SJSA1 (cell line): Measurements from ENCODE around the gene TGFA. TPM values are rescaled to one million over a fixed set of nuclear protein-coding genes. Genes with fewer than 3 reads are reported as not detected.

Experiments
- DNase-seq, 2 experiments: peaks; one replicate each; pipeline ENCODE4 v3.0.0-alpha.2; 2015 to 2020; ENCODE audit warnings: low spot score in 2 of 2, low read depth in 1 of 2
- H3K27ac ChIP-seq: fragments of 250-450 bp; sonication (Bioruptor Pico); 2 replicates; pipeline ENCODE4 v1.5.1; 2020; ENCODE audit warnings: mild to moderate bottlenecking, moderate library complexity
- H3K27me3 ChIP-seq: fragments of 250-450 bp; sonication (Bioruptor Pico); replicated peaks from 2 replicates; pipeline ENCODE4 v1.5.1; 2020; ENCODE audit warnings: mild to moderate bottlenecking, moderate library complexity
- H3K36me3 ChIP-seq: fragments of 250-450 bp; sonication (Bioruptor Pico); 2 replicates; pipeline ENCODE4 v1.5.1; 2020; ENCODE audit warnings: mild to moderate bottlenecking
- H3K4me1 ChIP-seq: fragments of 250-450 bp; sonication (Bioruptor Pico); replicated peaks from 2 replicates; pipeline ENCODE4 v1.6.1; 2021; ENCODE audit warnings: mild to moderate bottlenecking
- H3K4me3 ChIP-seq: fragments of 250-450 bp; sonication (Bioruptor Pico); 2 replicates; pipeline ENCODE4 v1.5.1; 2020; ENCODE audit warnings: mild to moderate bottlenecking
- H3K9me3 ChIP-seq: fragments of 250-450 bp; sonication (Bioruptor Pico); replicated peaks from 2 replicates; pipeline ENCODE4 v1.5.1; 2020; ENCODE audit warnings: mild to moderate bottlenecking
- total RNA-seq: library from RNA; depleted of rRNA; stranded (reverse); fragments of >200 nt; shearing (Covaris generic); gene quantifications from 2 replicates; pipeline ENCODE4 v1.2.3, GENCODE V29; 2014

TGFA gene
- total RNA-seq, 1 experiment from 2014 or later, result 0.42 TPM

GRCh38 chr2:70489165-70489564 is 64.5 kb downstream of the TGFA start:
- peaks cover 2% of the 10 kb centered on the region; the same call in 1 of the 2 replicates for H3K27me3 ChIP-seq
- no peak for DNase-seq
- H3K36me3 ChIP-seq, result no peaks in the 10 kb centered on the region

GRCh38 chr2:70484086-70484485 is 69.5 kb downstream of the TGFA start:
- H3K36me3 ChIP-seq, result no peaks in the 10 kb centered on the region
- no peak for DNase-seq
- no peaks in the 10 kb centered on the region for H3K27me3 ChIP-seq
- no peak overlapping the region for H3K4me3 ChIP-seq
- H3K27ac ChIP-seq, result no peak overlapping the region
- no peaks in the 10 kb centered on the region for H3K9me3 ChIP-seq
- H3K4me1 ChIP-seq, result no peaks in the 10 kb centered on the region

More at GRCh38 chr2:70489165-70489564, 64.5 kb downstream of the TGFA start:
- Histone ChIP-seq H3K4me3 (no peak overlapping the region), H3K9me3 (no peaks in the 10 kb centered on the region), H3K27ac (no peak overlapping the region), H3K4me1 (no peaks in the 10 kb centered on the region)

GRCh38 chr2:70482401-70482800 is 71.2 kb downstream of the TGFA start:
- Histone ChIP-seq H3K4me1 (no peaks in the 10 kb centered on the region), H3K27ac (no peak overlapping the region), H3K27me3 (no peaks in the 10 kb centered on the region), H3K36me3 (no peaks in the 10 kb centered on the region), H3K4me3 (no peak overlapping the region), H3K9me3 (no peaks in the 10 kb centered on the region)
- DNase-seq, result no peak

DNA sequence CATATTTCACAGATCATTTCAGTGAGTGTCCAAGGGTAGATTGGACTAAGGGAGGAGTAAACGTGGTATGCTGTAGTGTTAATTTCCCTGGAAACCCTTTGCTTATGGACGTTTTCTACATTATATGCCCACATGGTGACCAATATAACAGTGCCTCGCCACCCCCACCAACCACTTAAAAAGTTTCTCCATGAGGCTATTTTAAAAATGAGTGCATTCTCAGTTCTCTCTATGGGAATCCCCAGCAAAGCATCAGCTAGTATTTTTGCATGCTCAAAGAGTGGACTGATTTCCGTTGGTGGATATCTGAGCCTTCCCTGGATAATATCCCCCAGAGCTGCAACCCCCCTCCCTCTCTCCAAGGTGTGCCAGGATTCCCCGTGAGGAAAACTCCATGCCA is 73.2 kb downstream of the TGFA start:
- DNase-seq, result no peak
- Histone ChIP-seq H3K4me1 (no peaks in the 10 kb centered on the region), H3K27me3 (no peaks in the 10 kb centered on the region), H3K9me3 (no peaks in the 10 kb centered on the region), H3K4me3 (no peak overlapping the region), H3K27ac (no peak overlapping the region), H3K36me3 (no peaks in the 10 kb centered on the region)

DNA sequence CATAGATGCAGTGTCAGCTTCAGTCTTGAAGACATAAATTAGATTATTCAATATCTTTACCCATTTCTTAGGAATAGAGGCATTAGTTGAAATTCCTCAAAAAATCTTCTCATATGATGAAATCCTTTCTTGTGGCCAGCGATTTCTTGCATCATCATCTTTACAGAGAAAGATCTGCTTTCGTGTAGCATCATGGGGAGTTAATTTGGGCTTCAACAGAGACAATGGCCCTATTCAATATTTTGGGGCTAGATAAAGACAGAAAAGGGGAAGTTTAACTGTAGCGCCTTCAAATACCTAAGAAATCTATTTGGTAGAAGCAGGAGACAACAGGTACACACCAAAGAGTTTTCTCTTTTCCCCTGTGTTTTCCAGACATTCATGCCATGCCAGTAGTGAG is 73.8 kb downstream of the TGFA start:
- no peak overlapping the region for H3K27ac ChIP-seq
- H3K9me3 ChIP-seq, result no peaks in the 10 kb centered on the region
- no peak overlapping the region for H3K4me3 ChIP-seq
- H3K27me3 ChIP-seq, result no peaks in the 10 kb centered on the region
- no peaks in the 10 kb centered on the region for H3K36me3 ChIP-seq
- no peak for DNase-seq
- no peaks in the 10 kb centered on the region for H3K4me1 ChIP-seq

GRCh38 chr2:70477441-70477844 is 76.2 kb downstream of the TGFA start:
- H3K27me3 ChIP-seq, result no peaks in the 10 kb centered on the region

GRCh38 chr2:70475266-70475665 is 78.4 kb downstream of the TGFA start:
- no peak overlapping the region for H3K27ac ChIP-seq

More at GRCh38 chr2:70477441-70477844, 76.2 kb downstream of the TGFA start:
- DNase-seq, result no peak
- Histone ChIP-seq H3K4me3 (no peak overlapping the region), H3K9me3 (no peaks in the 10 kb centered on the region), H3K36me3 (no peaks in the 10 kb centered on the region), H3K4me1 (no peaks in the 10 kb centered on the region), H3K27ac (no peak overlapping the region)

GRCh38 chr2:70474256-70474848 is 79.3 kb downstream of the TGFA start:
- no peaks in the 10 kb centered on the region for H3K4me1 ChIP-seq
- H3K36me3 ChIP-seq, result no peaks in the 10 kb centered on the region
- no peaks in the 10 kb centered on the region for H3K9me3 ChIP-seq
- H3K27me3 ChIP-seq, result no peaks in the 10 kb centered on the region
- H3K4me3 ChIP-seq, result no peak overlapping the region
- DNase-seq, result no peak
- H3K27ac ChIP-seq, result no peak overlapping the region

More at GRCh38 chr2:70475266-70475665, 78.4 kb downstream of the TGFA start:
- Histone ChIP-seq H3K4me1 (no peaks in the 10 kb centered on the region), H3K36me3 (no peaks in the 10 kb centered on the region), H3K27me3 (no peaks in the 10 kb centered on the region), H3K4me3 (no peak overlapping the region), H3K9me3 (no peaks in the 10 kb centered on the region)
- no peak for DNase-seq

DNA sequence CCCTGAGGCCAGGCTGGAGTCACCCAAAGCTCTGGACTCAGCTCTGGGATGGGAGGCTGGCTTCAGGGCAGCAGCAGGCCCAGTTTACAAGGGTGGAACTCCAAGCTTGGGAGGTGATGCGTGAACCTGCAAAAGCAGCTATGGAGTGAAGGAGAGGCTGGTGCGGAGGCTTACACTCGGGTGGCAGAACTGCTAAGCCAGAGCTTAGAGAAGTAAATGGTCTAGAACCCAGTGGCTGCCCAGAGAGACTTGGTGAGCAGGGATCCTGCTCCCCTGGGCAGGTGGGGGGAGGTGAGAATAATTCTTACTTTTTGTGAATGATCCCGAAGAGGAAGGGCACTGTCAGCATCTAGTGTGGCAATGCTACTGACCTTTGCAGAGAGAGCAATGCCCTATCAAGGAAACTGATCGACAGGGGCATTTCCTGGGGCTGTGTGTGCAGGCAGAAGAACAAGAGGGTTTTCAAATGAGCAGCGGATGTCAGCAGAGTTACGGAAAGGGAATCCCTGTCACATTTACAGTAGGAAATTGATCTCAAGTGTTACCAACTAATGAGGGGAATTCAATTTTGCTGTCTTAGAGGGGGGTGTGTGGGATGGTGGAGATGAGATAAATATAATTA is 80.4 kb downstream of the TGFA start:
- Histone ChIP-seq H3K4me3 (no peak overlapping the region), H3K36me3 (no peaks in the 10 kb centered on the region), H3K4me1 (no peaks in the 10 kb centered on the region), H3K27me3 (peaks cover 4% of the 10 kb centered on the region; the same call in 1 of the 2 replicates), H3K9me3 (no peaks in the 10 kb centered on the region), H3K27ac (no peak overlapping the region)
- DNase-seq, result no peak

DNA sequence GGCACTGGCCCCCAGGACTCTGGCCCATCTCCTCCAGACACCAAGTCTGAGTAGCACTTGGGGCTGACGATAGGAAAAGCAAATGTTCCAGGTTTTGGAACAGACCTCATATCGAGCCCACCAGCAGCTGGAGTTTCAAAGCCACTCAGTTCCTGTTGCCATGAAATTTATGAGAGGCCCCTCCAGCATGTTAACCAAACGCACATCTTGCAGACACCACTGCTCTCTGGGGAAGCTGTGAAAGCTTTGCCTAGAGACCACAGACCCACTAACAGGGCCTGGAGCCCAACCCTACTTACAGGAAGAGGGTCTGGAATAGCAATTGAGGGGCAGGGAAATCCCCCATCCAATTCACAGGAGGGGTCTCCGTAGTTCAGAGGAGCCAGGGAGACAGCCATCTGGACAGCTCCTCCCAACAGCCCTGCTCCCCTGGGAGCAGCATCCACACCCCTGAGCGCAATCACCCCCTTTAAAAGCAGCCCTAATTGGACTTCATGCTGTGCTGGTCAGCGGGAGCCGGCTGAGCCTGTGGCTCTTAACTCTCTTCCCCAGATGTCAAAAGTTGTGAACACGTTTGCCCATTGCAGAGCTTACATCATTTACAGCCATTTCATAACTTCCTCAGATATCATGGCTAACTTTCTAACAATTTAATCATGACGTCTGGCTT is 81.3 kb downstream of the TGFA start:
- Histone ChIP-seq H3K27me3 (peaks cover 4% of the 10 kb centered on the region; the same call in 1 of the 2 replicates), H3K4me1 (no peaks in the 10 kb centered on the region), H3K4me3 (no peak overlapping the region), H3K36me3 (no peaks in the 10 kb centered on the region), H3K9me3 (no peaks in the 10 kb centered on the region), H3K27ac (no peak overlapping the region)
- no peak for DNase-seq

DNA sequence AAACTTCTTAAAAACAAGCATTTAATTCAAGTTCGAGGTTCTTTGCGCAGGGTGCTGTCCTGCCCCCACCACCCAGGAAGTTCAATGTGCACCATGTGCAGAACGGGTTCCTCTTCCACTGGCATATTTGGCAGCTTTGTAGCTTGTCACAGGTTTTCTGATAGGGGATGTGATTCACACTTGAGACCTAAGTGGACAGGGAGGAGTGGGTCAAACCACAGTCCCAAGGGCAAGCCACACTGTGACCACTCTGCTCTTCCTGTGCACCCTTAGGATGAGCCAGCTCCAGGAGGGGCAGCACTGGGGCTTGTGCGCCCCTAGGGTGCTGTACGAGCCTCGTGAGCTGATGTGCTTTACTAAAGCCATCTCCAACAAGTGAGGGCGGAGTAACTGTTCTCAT is 82.5 kb downstream of the TGFA start:
- H3K9me3 ChIP-seq, result no peaks in the 10 kb centered on the region
- no peaks in the 10 kb centered on the region for H3K4me1 ChIP-seq
- no peak overlapping the region for H3K27ac ChIP-seq
- H3K36me3 ChIP-seq, result no peaks in the 10 kb centered on the region
- no peak for DNase-seq
- H3K27me3 ChIP-seq, result peaks cover 4% of the 10 kb centered on the region; the same call in 1 of the 2 replicates
- no peak overlapping the region for H3K4me3 ChIP-seq

GRCh38 chr2:70469961-70470360 is 83.7 kb downstream of the TGFA start:
- peaks cover 4% of the 10 kb centered on the region; the same call in 1 of the 2 replicates for H3K27me3 ChIP-seq
- no peaks in the 10 kb centered on the region for H3K4me1 ChIP-seq
- no peak overlapping the region for H3K27ac ChIP-seq
- H3K9me3 ChIP-seq, result no peaks in the 10 kb centered on the region
- H3K36me3 ChIP-seq, result no peaks in the 10 kb centered on the region
- H3K4me3 ChIP-seq, result no peak overlapping the region
- DNase-seq, result no peak

- Histone ChIP-seq H3K9me3 (no peaks in the 10 kb centered on the region), H3K4me1 (no peaks in the 10 kb centered on the region), H3K36me3 (no peaks in the 10 kb centered on the region), H3K27me3 (peaks cover 4% of the 10 kb centered on the region; the same call in 1 of the 2 replicates), H3K27ac (no peak overlapping the region), H3K4me3 (no peak overlapping the region)
- no peak for DNase-seq
Measured at GRCh38 chr2:70469435-70469834, 84.2 kb downstream of the TGFA start.

DNA sequence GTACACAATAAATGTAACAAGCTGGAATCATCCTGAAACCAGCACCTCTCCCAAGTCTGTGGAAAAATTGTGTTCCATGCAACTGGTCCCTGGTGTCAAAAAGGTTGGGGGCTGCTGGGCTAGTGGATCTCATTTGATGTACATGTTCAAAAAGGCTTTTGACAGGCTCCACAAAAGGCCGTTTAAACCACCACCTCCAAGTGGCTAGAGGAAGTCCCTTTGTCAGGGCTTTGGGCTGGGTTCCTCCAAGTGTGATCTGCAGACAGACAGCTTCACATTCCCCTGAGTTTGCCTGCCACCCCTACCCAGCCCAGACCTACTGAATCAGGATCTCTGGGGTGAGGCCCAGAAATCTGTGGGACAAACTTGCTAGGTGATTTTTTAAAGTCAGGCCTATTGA is 84.7 kb downstream of the TGFA start:
- H3K4me1 ChIP-seq, result no peaks in the 10 kb centered on the region
- H3K36me3 ChIP-seq, result no peaks in the 10 kb centered on the region
- peaks cover 4% of the 10 kb centered on the region; the same call in 1 of the 2 replicates for H3K27me3 ChIP-seq
- DNase-seq, result no peak
- no peak overlapping the region for H3K4me3 ChIP-seq
- H3K27ac ChIP-seq, result no peak overlapping the region
- H3K9me3 ChIP-seq, result no peaks in the 10 kb centered on the region
